ENCODE results near the gene ERICH6. TPM values are rescaled to one million over a fixed set of nuclear protein-coding genes. Genes with fewer than 3 reads are reported as not detected.

Gene ERICH6
- total RNA-seq, 1 donor from 2014 or later = not detected

DNA sequence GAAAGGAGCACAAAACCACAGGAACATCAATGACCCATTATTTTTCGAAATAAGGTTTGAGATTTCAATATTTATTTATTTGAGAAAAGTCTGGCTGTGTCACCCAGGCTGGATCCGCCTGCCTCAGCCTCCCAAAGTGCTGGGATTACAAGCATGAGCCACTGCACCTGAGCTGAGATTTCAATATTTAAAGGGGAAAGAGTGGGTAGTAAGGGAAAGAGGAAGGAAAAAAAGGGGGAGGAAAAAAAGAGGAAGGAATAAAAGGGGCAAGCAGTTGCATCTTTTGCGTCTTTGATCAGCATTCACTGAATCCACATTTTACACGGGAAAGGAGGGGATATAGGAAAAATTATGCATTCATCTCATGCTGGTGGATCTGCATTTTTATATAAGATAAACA is 47.4 kb downstream of the ERICH6 start:
- Mint-ChIP-seq H3K4me1 (ENCODE audit: low read depth) (no peaks in the 10 kb centered on the region), H3K4me3 (ENCODE audit: unreplicated experiment) (no peak overlapping the region), H3K36me3 (ENCODE audit: low read depth) (no peaks in the 10 kb centered on the region), H3K27me3 (ENCODE audit: low read depth) (peaks cover 3% of the 10 kb centered on the region), H3K27ac (ENCODE audit: unreplicated experiment) (no peak overlapping the region), H3K9me3 (ENCODE audit: low read depth) (no peaks in the 10 kb centered on the region)
- no peak for DNase-seq (ENCODE audit: low spot score)
- TF ChIP-seq CTCF (IDR thresholded peaks at IDR 0.05) = no peak

DNA sequence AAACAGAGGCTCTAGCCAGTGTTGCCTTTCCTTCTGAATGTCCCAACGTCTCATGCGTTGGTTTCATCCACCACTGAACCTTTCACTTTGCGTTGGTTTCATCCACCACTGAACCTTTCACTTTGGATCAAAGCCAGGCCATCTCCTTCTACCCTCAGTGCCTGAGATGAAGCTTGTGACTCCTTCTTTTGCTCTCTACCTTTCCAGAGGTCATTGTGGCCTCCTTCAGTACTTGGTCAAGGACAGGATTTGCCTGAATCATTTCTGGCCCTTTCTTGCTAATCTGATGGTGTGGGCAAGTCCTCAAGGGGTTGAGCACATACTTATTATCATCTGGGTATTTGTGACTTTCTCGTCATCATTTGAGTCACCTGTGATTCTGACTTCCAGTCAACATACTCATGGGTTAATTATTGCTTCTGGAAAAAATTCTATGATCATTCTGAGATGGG is 50.6 kb downstream of the ERICH6 start:
- Mint-ChIP-seq H3K9me3 (ENCODE audit: low read depth) (peaks cover 3% of the 10 kb centered on the region), H3K36me3 (ENCODE audit: low read depth) (no peaks in the 10 kb centered on the region), H3K27ac (ENCODE audit: unreplicated experiment) (no peak overlapping the region), H3K4me3 (ENCODE audit: unreplicated experiment) (no peak overlapping the region), H3K4me1 (ENCODE audit: low read depth) (peaks cover 3% of the 10 kb centered on the region), H3K27me3 (ENCODE audit: low read depth) (no peaks in the 10 kb centered on the region)
- DNase-seq (ENCODE audit: low spot score) = no peak
- TF ChIP-seq CTCF (IDR thresholded peaks at IDR 0.05) = no peak

DNA sequence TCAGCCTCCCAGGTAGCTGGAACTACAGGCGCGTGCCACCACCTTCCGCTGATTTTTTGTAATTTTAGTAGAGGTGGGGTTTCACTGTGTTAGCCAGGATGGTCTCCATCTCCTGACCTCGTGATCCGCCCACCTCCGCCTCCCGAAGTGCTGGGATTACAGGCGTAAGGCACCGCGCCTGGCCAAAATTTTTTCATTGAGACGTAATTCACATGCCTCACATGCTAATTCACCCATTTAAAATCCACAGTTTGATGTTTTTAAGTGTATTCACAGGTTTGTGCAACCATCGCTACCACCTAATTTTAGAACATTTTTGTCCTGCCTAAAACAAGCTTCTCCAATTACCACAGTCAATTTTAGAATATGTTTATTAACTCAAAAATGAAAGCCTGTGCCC is 63.5 kb downstream of the ERICH6 start:
- H3K4me3 Mint-ChIP-seq (ENCODE audit: unreplicated experiment) = no peak overlapping the region
- peaks cover 2% of the 10 kb centered on the region for H3K9me3 Mint-ChIP-seq (ENCODE audit: low read depth)
- no peaks in the 10 kb centered on the region for H3K27me3 Mint-ChIP-seq (ENCODE audit: low read depth)
- TF ChIP-seq CTCF (IDR thresholded peaks at IDR 0.05) = no peak
- no peak for DNase-seq (ENCODE audit: low spot score)
- H3K4me1 Mint-ChIP-seq (ENCODE audit: low read depth) = peaks cover 6% of the 10 kb centered on the region
- no peaks in the 10 kb centered on the region for H3K36me3 Mint-ChIP-seq (ENCODE audit: low read depth)
- H3K27ac Mint-ChIP-seq (ENCODE audit: unreplicated experiment) = no peak overlapping the region

DNA sequence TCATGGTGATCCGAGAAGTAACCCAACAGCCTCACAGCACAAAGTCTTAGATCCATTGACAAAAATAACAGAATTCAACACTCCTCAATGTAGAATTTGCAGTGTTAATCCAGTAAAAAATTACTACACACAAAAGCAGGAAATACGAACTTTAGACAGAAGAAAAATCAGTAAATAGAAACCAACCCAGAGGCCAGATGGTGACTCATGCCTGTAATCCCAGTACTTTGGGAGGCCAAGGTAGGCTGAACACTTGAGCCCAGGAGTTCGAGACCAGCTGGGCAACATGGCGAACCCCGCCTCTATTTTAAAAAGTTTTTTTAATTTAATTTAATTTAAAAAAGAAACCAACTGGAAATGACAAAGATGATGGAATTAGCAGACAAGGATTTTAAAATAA is 64.5 kb downstream of the ERICH6 start:
- TF ChIP-seq CTCF (IDR thresholded peaks at IDR 0.05) = no peak
- DNase-seq (ENCODE audit: low spot score) = no peak
- no peak overlapping the region for H3K27ac Mint-ChIP-seq (ENCODE audit: unreplicated experiment)
- H3K9me3 Mint-ChIP-seq (ENCODE audit: low read depth) = no peaks in the 10 kb centered on the region
- H3K36me3 Mint-ChIP-seq (ENCODE audit: low read depth) = no peaks in the 10 kb centered on the region
- H3K27me3 Mint-ChIP-seq (ENCODE audit: low read depth) = no peaks in the 10 kb centered on the region
- no peak overlapping the region for H3K4me3 Mint-ChIP-seq (ENCODE audit: unreplicated experiment)
- H3K4me1 Mint-ChIP-seq (ENCODE audit: low read depth) = peaks cover 16% of the 10 kb centered on the region

DNA sequence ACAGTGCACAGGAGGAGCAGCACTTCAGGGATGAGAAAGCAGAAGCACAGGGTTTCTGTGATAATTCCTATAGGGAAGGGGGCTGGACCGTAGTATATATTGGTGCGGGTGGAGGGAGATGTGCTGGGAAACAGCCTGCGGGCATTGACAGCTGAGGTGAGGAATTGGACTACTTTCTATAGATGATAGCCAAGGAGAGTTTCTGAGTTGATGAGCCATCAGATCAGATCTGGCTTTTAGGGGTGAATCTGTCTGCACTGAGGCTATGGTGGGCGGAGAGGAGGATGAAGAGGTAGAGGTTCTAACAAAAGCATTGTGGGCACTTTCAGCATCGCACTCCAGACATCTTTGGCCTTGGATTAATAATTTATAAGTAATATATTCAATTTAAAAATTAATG is 67.5 kb downstream of the ERICH6 start:
- TF ChIP-seq CTCF (IDR thresholded peaks at IDR 0.05) = no peak
- Mint-ChIP-seq H3K27ac (ENCODE audit: unreplicated experiment) (no peak overlapping the region), H3K36me3 (ENCODE audit: low read depth) (peaks cover 4% of the 10 kb centered on the region)

More for the DNA sequence above, 67.5 kb downstream of the ERICH6 start:
- Mint-ChIP-seq H3K4me1 (ENCODE audit: low read depth) (peaks cover 21% of the 10 kb centered on the region), H3K4me3 (ENCODE audit: unreplicated experiment) (no peak overlapping the region), H3K27me3 (ENCODE audit: low read depth) (no peaks in the 10 kb centered on the region), H3K9me3 (ENCODE audit: low read depth) (no peaks in the 10 kb centered on the region)
- DNase-seq (ENCODE audit: low spot score) = no peak
